ENCODE results near the gene SKOR1.

Gene SKOR1

GRCh38 chr15:67806536-67806935 lies 18.8 kb upstream of the SKOR1 start:
- TF ChIP-seq CTCF (IDR thresholded peaks at IDR 0.05; ENCODE audit: low read depth, low read length) = no peak
- DNase-seq (ENCODE audit: low read depth, low spot score) = no peak
- no peak overlapping the region for H3K4me3 ChIP-seq (ENCODE audit: low read depth, low read length)
- in situ Hi-C loops (cut with HindIII; ENCODE audit: low sequenced_read_pairs) = no loop called here

- no peak overlapping the region for H3K4me3 ChIP-seq (ENCODE audit: low read depth, low read length)
- in situ Hi-C loops (cut with HindIII; ENCODE audit: low sequenced_read_pairs) = no loop called here
- no peak for TF ChIP-seq CTCF (IDR thresholded peaks at IDR 0.05; ENCODE audit: low read depth, low read length)
- no peak for DNase-seq (ENCODE audit: low read depth, low spot score)
These were observed 18.2 kb upstream of the SKOR1 start for GRCh38 chr15:67807141-67807540.

- H3K4me3 ChIP-seq (ENCODE audit: low read depth, low read length) = no peak overlapping the region
- in situ Hi-C loops (cut with HindIII; ENCODE audit: low sequenced_read_pairs) = no loop called here
- no peak for TF ChIP-seq CTCF (IDR thresholded peaks at IDR 0.05; ENCODE audit: low read depth, low read length)
- no peak for DNase-seq (ENCODE audit: low read depth, low spot score)
These were observed 17.5 kb upstream of the SKOR1 start for GRCh38 chr15:67807836-67808235.

GRCh38 chr15:67808821-67809220 lies 16.5 kb upstream of the SKOR1 start:
- no peak for TF ChIP-seq CTCF (IDR thresholded peaks at IDR 0.05; ENCODE audit: low read depth, low read length)
- no peak overlapping the region for H3K4me3 ChIP-seq (ENCODE audit: low read depth, low read length)
- in situ Hi-C loops (cut with HindIII; ENCODE audit: low sequenced_read_pairs) = no loop called here
- DNase-seq (ENCODE audit: low read depth, low spot score) = no peak

GRCh38 chr15:67809441-67809840 lies 15.9 kb upstream of the SKOR1 start:
- no peak overlapping the region for H3K4me3 ChIP-seq (ENCODE audit: low read depth, low read length)
- in situ Hi-C loops (cut with HindIII; ENCODE audit: low sequenced_read_pairs) = no loop called here
- no peak for TF ChIP-seq CTCF (IDR thresholded peaks at IDR 0.05; ENCODE audit: low read depth, low read length)
- no peak for DNase-seq (ENCODE audit: low read depth, low spot score)

- in situ Hi-C loops (cut with HindIII; ENCODE audit: low sequenced_read_pairs) = no loop called here
- no peak for DNase-seq (ENCODE audit: low read depth, low spot score)
- no peak for TF ChIP-seq CTCF (IDR thresholded peaks at IDR 0.05; ENCODE audit: low read depth, low read length)
These were observed 15.4 kb upstream of the SKOR1 start for GRCh38 chr15:67809866-67810265.

GRCh38 chr15:67812241-67812644 lies 13.1 kb upstream of the SKOR1 start:
- no peak overlapping the region for H3K4me3 ChIP-seq (ENCODE audit: low read depth, low read length)
- in situ Hi-C loops (cut with HindIII; ENCODE audit: low sequenced_read_pairs) = no loop called here
- DNase-seq (ENCODE audit: low read depth, low spot score) = no peak
- TF ChIP-seq CTCF (IDR thresholded peaks at IDR 0.05; ENCODE audit: low read depth, low read length) = no peak

More at GRCh38 chr15:67809866-67810265, 15.4 kb upstream of the SKOR1 start:
- no peak overlapping the region for H3K4me3 ChIP-seq (ENCODE audit: low read depth, low read length)
